ENCODE results near the gene ADA.
A peak's percentile ranks its signal among the peaks of the same experiment; 100 is the strongest.

The ADA gene

DNA sequence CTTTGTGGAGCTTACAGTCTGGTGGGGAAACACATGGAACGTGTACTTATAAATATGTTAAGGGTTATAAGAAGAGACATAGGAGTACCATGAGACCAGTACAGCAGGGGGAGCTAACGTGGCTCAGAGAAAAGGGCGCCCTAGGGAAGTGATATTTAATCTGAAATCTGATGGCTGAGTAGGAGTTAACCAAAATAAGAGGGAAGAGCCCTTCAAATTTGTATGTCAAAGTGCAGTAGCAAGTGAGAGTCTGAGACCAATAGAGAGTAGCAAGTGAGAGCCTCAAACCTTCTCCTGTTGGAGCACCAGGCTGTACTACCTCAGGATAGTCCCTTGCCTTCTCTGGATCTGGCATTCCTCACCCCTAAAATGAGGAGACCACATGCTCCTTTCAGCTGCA is 75.2 kb downstream of the ADA start:
- peaks cover 18% of the 10 kb centered on the region for H3F3A ChIP-seq (ENCODE audit: control insufficient read depth, insufficient read depth)
- H3K4me1 ChIP-seq (ENCODE audit: control insufficient read depth, low read length): peaks cover 76% of the 10 kb centered on the region
- H3K9me3 ChIP-seq (ENCODE audit: control insufficient read depth, insufficient read depth, low read length): no peaks in the 10 kb centered on the region
- H3K9me2 ChIP-seq (replicated peaks; ENCODE audit: control insufficient read depth, low read length): no peaks in the 10 kb centered on the region
- no peaks in the 10 kb centered on the region for H4K20me1 ChIP-seq (ENCODE audit: control insufficient read depth, insufficient read depth, low read depth, low read length)
- TF ChIP-seq, protein P1, sequence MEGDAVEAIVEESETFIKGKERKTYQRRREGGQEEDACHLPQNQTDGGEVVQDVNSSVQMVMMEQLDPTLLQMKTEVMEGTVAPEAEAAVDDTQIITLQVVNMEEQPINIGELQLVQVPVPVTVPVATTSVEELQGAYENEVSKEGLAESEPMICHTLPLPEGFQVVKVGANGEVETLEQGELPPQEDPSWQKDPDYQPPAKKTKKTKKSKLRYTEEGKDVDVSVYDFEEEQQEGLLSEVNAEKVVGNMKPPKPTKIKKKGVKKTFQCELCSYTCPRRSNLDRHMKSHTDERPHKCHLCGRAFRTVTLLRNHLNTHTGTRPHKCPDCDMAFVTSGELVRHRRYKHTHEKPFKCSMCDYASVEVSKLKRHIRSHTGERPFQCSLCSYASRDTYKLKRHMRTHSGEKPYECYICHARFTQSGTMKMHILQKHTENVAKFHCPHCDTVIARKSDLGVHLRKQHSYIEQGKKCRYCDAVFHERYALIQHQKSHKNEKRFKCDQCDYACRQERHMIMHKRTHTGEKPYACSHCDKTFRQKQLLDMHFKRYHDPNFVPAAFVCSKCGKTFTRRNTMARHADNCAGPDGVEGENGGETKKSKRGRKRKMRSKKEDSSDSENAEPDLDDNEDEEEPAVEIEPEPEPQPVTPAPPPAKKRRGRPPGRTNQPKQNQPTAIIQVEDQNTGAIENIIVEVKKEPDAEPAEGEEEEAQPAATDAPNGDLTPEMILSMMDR (IDR thresholded peaks at IDR 0.05; ENCODE audit: low read depth, low read length, poor library complexity, severe bottlenecking): peak; percentile 70
- no peak for TF ChIP-seq EZH2phosphoT487 (IDR thresholded peaks at IDR 0.05; ENCODE audit: borderline replicate concordance, low read length)
- H3K36me3 ChIP-seq (ENCODE audit: control insufficient read depth, low read length): no peaks in the 10 kb centered on the region
- peak overlapping the region; percentile 45 for H3K4me2 ChIP-seq (ENCODE audit: low read length)
- peak overlapping the region; percentile 27 for H3K4me3 ChIP-seq (ENCODE audit: low read length)
- no peaks in the 10 kb centered on the region; the same call in 1 of the 2 replicates for H3K79me2 ChIP-seq (ENCODE audit: control insufficient read depth, low read length)
- H3K27ac ChIP-seq (ENCODE audit: low read depth, low read length): no peak overlapping the region
- no peaks in the 10 kb centered on the region for H3K27me3 ChIP-seq (ENCODE audit: control insufficient read depth, low read length)

DNA sequence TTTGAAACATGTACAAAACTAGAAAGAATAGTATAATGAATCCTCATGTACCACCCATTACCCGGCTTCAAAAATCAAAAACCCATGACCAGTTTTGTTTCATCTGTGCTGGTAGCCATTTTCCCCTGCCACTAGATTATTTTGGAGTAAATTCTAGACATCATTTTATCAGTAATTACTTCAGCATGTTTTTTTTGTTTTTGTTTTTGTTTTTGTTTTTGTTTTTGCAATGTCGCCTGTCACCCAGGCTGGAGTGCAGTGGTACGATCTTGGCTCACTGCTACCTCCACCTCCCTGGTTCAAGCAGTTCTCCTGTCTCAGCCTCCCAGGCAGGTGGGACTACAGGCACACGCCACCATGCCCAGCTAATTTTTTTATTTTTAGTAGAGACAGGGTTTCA is 77.1 kb downstream of the ADA start:
- peaks cover 59% of the 10 kb centered on the region for H3K4me1 ChIP-seq (ENCODE audit: control insufficient read depth, low read length)
- no peak overlapping the region for H3K27ac ChIP-seq (ENCODE audit: low read depth, low read length)
- no peaks in the 10 kb centered on the region for H3K27me3 ChIP-seq (ENCODE audit: control insufficient read depth, low read length)
- H3K4me2 ChIP-seq (ENCODE audit: low read length): no peak overlapping the region
- H3K79me2 ChIP-seq (ENCODE audit: control insufficient read depth, low read length): no peaks in the 10 kb centered on the region
- no peaks in the 10 kb centered on the region for H3K9me3 ChIP-seq (ENCODE audit: control insufficient read depth, insufficient read depth, low read length)
- H3F3A ChIP-seq (ENCODE audit: control insufficient read depth, insufficient read depth): peaks cover 10% of the 10 kb centered on the region
- no peaks in the 10 kb centered on the region for H3K36me3 ChIP-seq (ENCODE audit: control insufficient read depth, low read length)
- H3K9me2 ChIP-seq (replicated peaks; ENCODE audit: control insufficient read depth, low read length): no peaks in the 10 kb centered on the region
- H3K4me3 ChIP-seq (ENCODE audit: low read length): no peak overlapping the region
- TF ChIP-seq EZH2phosphoT487 (IDR thresholded peaks at IDR 0.05; ENCODE audit: borderline replicate concordance, low read length): no peak
- TF ChIP-seq, protein P1 (IDR thresholded peaks at IDR 0.05; ENCODE audit: low read depth, low read length, poor library complexity, severe bottlenecking): no peak
- no peaks in the 10 kb centered on the region for H4K20me1 ChIP-seq (ENCODE audit: control insufficient read depth, insufficient read depth, low read depth, low read length)

DNA sequence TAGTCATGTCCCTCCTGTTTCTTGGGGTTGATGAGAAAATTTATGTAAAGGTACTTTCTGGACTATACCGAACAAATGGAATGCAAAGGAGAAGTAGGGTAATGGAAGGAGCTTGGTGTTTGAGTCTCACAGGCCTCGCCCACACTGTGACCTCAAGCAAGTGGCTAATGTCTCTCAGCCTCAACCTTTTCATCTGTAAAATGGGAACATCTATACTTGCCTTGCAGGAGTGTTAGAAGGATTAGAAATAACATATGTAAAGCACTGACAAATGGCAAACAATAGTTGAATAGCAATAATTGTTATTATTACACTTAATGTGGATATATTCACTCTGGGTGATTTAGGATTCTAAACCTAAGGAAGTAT is 78.0 kb downstream of the ADA start:
- H3K36me3 ChIP-seq (ENCODE audit: control insufficient read depth, low read length): no peaks in the 10 kb centered on the region
- H3K27me3 ChIP-seq (ENCODE audit: control insufficient read depth, low read length): no peaks in the 10 kb centered on the region
- no peak overlapping the region for H3K4me2 ChIP-seq (ENCODE audit: low read length)
- H3K4me1 ChIP-seq (ENCODE audit: control insufficient read depth, low read length): peaks cover 52% of the 10 kb centered on the region
- no peak overlapping the region for H3K4me3 ChIP-seq (ENCODE audit: low read length)
- peaks cover 4% of the 10 kb centered on the region for H3F3A ChIP-seq (ENCODE audit: control insufficient read depth, insufficient read depth)
- no peaks in the 10 kb centered on the region for H3K9me2 ChIP-seq (replicated peaks; ENCODE audit: control insufficient read depth, low read length)
- H3K9me3 ChIP-seq (ENCODE audit: control insufficient read depth, insufficient read depth, low read length): no peaks in the 10 kb centered on the region
- TF ChIP-seq, protein P1 (IDR thresholded peaks at IDR 0.05; ENCODE audit: low read depth, low read length, poor library complexity, severe bottlenecking): no peak
- no peak for TF ChIP-seq EZH2phosphoT487 (IDR thresholded peaks at IDR 0.05; ENCODE audit: borderline replicate concordance, low read length)
- H3K79me2 ChIP-seq (ENCODE audit: control insufficient read depth, low read length): no peaks in the 10 kb centered on the region
- H4K20me1 ChIP-seq (ENCODE audit: control insufficient read depth, insufficient read depth, low read depth, low read length): no peaks in the 10 kb centered on the region
- no peak overlapping the region for H3K27ac ChIP-seq (ENCODE audit: low read depth, low read length)

Data from DOHH2 (cell line).